ENCODE measurements around the gene C12orf42.
"Not testable (repeated sequence)": the region's sequence is repeated elsewhere in the genome, so short reads cannot be mapped to it uniquely, and the experiment has no call there.

The C12orf42 gene

GRCh38 chr12:103442822-103443221, 52.9 kb downstream of the C12orf42 start:
- Histone ChIP-seq H4K5ac (ENCODE audit: low read length) (no peak overlapping the region), H2BK15ac (replicated peaks; ENCODE audit: low read depth) (no peak overlapping the region), H3K4me1 (ENCODE audit: control insufficient read depth, low read depth, low read length) (no peaks in the 10 kb centered on the region), H2BK5ac (ENCODE audit: low read length) (no peak overlapping the region), H3K56ac (ENCODE audit: low read length) (no peak overlapping the region), H3K79me2 (ENCODE audit: control insufficient read depth, insufficient read depth, low read length) (no peaks in the 10 kb centered on the region), H3K27me3 (ENCODE audit: insufficient read depth, low read length, poor library complexity) (no peaks in the 10 kb centered on the region), H2AK5ac (ENCODE audit: low read length) (no peak overlapping the region), H3K18ac (ENCODE audit: low read length) (no peak overlapping the region), H3K79me1 (ENCODE audit: low read length) (no peaks in the 10 kb centered on the region), H2BK120ac (ENCODE audit: low read depth, low read length) (no peak overlapping the region), H3K23ac (ENCODE audit: low read length) (no peak overlapping the region), H4K8ac (ENCODE audit: low read depth, low read length) (no peak overlapping the region), H3K36me3 (ENCODE audit: control insufficient read depth, insufficient read depth, low read length) (no peaks in the 10 kb centered on the region), H3K4me3 (ENCODE audit: low read length) (no peak overlapping the region), H3K4me2 (ENCODE audit: low read length) (no peak overlapping the region), H3K27ac (ENCODE audit: low read depth, low read length) (no peak overlapping the region), H3K4ac (ENCODE audit: low read depth, low read length) (no peak overlapping the region), H3K9ac (ENCODE audit: low read length) (no peak overlapping the region)
- DNase-seq = no peak
- no CpG with 5 or more reads among the region's 3 CpGs for WGBS (ENCODE audit: extremely low coverage, insufficient coverage, low lambda C conversion rate)

GRCh38 chr12:103442182-103442555, 53.6 kb downstream of the C12orf42 start:
- H3K9ac ChIP-seq (ENCODE audit: low read length) = no peak overlapping the region
- no peak overlapping the region for H3K18ac ChIP-seq (ENCODE audit: low read length)
- no peak overlapping the region for H2BK15ac ChIP-seq (replicated peaks; ENCODE audit: low read depth)
- no peak overlapping the region for H3K4me2 ChIP-seq (ENCODE audit: low read length)
- H3K4me3 ChIP-seq (ENCODE audit: low read length) = no peak overlapping the region
- H3K79me2 ChIP-seq (ENCODE audit: control insufficient read depth, insufficient read depth, low read length) = no peaks in the 10 kb centered on the region
- no peak for DNase-seq
- no peak overlapping the region for H3K27ac ChIP-seq (ENCODE audit: low read depth, low read length)
- H3K4ac ChIP-seq (ENCODE audit: low read depth, low read length) = no peak overlapping the region
- H4K8ac ChIP-seq (ENCODE audit: low read depth, low read length) = no peak overlapping the region
- no peaks in the 10 kb centered on the region for H3K27me3 ChIP-seq (ENCODE audit: insufficient read depth, low read length, poor library complexity)
- H3K36me3 ChIP-seq (ENCODE audit: control insufficient read depth, insufficient read depth, low read length) = no peaks in the 10 kb centered on the region
- WGBS (ENCODE audit: extremely low coverage, insufficient coverage, low lambda C conversion rate) = no CpG with 5 or more reads among the region's 5 CpGs
- H3K79me1 ChIP-seq (ENCODE audit: low read length) = no peaks in the 10 kb centered on the region
- H3K23ac ChIP-seq (ENCODE audit: low read length) = no peak overlapping the region
- no peak overlapping the region for H2BK120ac ChIP-seq (ENCODE audit: low read depth, low read length)
- no peak overlapping the region for H4K5ac ChIP-seq (ENCODE audit: low read length)
- no peak overlapping the region for H2BK5ac ChIP-seq (ENCODE audit: low read length)
- no peak overlapping the region for H3K56ac ChIP-seq (ENCODE audit: low read length)
- H3K4me1 ChIP-seq (ENCODE audit: control insufficient read depth, low read depth, low read length) = no peaks in the 10 kb centered on the region
- no peak overlapping the region for H2AK5ac ChIP-seq (ENCODE audit: low read length)

GRCh38 chr12:103441437-103442181, 54.2 kb downstream of the C12orf42 start:
- no CpG with 5 or more reads among the region's 1 CpG for WGBS (ENCODE audit: extremely low coverage, insufficient coverage, low lambda C conversion rate)
- no peak overlapping the region for H3K4me3 ChIP-seq (ENCODE audit: low read length)
- H3K4ac ChIP-seq (ENCODE audit: low read depth, low read length) = no peak overlapping the region
- H3K4me1 ChIP-seq (ENCODE audit: control insufficient read depth, low read depth, low read length) = no peaks in the 10 kb centered on the region
- no peak overlapping the region for H2AK5ac ChIP-seq (ENCODE audit: low read length)
- no peak overlapping the region for H3K23ac ChIP-seq (ENCODE audit: low read length)
- no peaks in the 10 kb centered on the region for H3K36me3 ChIP-seq (ENCODE audit: control insufficient read depth, insufficient read depth, low read length)
- no peak overlapping the region for H3K27ac ChIP-seq (ENCODE audit: low read depth, low read length)
- no peak overlapping the region for H2BK15ac ChIP-seq (replicated peaks; ENCODE audit: low read depth)
- no peaks in the 10 kb centered on the region for H3K79me2 ChIP-seq (ENCODE audit: control insufficient read depth, insufficient read depth, low read length)
- no peaks in the 10 kb centered on the region for H3K79me1 ChIP-seq (ENCODE audit: low read length)
- H4K5ac ChIP-seq (ENCODE audit: low read length) = no peak overlapping the region
- H3K18ac ChIP-seq (ENCODE audit: low read length) = no peak overlapping the region
- H3K9ac ChIP-seq (ENCODE audit: low read length) = no peak overlapping the region
- no peaks in the 10 kb centered on the region for H3K27me3 ChIP-seq (ENCODE audit: insufficient read depth, low read length, poor library complexity)
- no peak overlapping the region for H2BK5ac ChIP-seq (ENCODE audit: low read length)
- H4K8ac ChIP-seq (ENCODE audit: low read depth, low read length) = no peak overlapping the region
- DNase-seq = no peak
- H3K4me2 ChIP-seq (ENCODE audit: low read length) = no peak overlapping the region
- H3K56ac ChIP-seq (ENCODE audit: low read length) = no peak overlapping the region
- no peak overlapping the region for H2BK120ac ChIP-seq (ENCODE audit: low read depth, low read length)

- H4K5ac ChIP-seq (ENCODE audit: low read length); H2AK5ac ChIP-seq (ENCODE audit: low read length); H3K27me3 ChIP-seq (ENCODE audit: insufficient read depth, low read length, poor library complexity); H3K36me3 ChIP-seq (ENCODE audit: control insufficient read depth, insufficient read depth, low read length); H3K18ac ChIP-seq (ENCODE audit: low read length); H3K27ac ChIP-seq (ENCODE audit: low read depth, low read length); H2BK5ac ChIP-seq (ENCODE audit: low read length); H3K79me1 ChIP-seq (ENCODE audit: low read length); H3K4me1 ChIP-seq (ENCODE audit: control insufficient read depth, low read depth, low read length); H3K9ac ChIP-seq (ENCODE audit: low read length); H3K23ac ChIP-seq (ENCODE audit: low read length); H3K4ac ChIP-seq (ENCODE audit: low read depth, low read length); H3K4me3 ChIP-seq (ENCODE audit: low read length); H2BK15ac ChIP-seq (replicated peaks; ENCODE audit: low read depth); H3K4me2 ChIP-seq (ENCODE audit: low read length); H3K79me2 ChIP-seq (ENCODE audit: control insufficient read depth, insufficient read depth, low read length); H2BK120ac ChIP-seq (ENCODE audit: low read depth, low read length): not testable (repeated sequence)
- no CpG with 5 or more reads among the region's 33 CpGs for WGBS (ENCODE audit: extremely low coverage, insufficient coverage, low lambda C conversion rate)
- peak overlapping the region; percentile 39 for H4K8ac ChIP-seq (ENCODE audit: low read depth, low read length)
- H3K56ac ChIP-seq (ENCODE audit: low read length) = peak overlapping the region; percentile 42
- peak; percentile 21 for DNase-seq
Measured at GRCh38 chr12:103434165-103435105, 61.3 kb downstream of the C12orf42 start.

- no peak overlapping the region for H3K4ac ChIP-seq (ENCODE audit: low read depth, low read length)
- DNase-seq = no peak
- WGBS (ENCODE audit: extremely low coverage, insufficient coverage, low lambda C conversion rate) = no CpG with 5 or more reads among the region's 2 CpGs
Measured at GRCh38 chr12:103431950-103432349, 63.8 kb downstream of the C12orf42 start.

More at GRCh38 chr12:103431950-103432349, 63.8 kb downstream of the C12orf42 start:
- H4K8ac ChIP-seq (ENCODE audit: low read depth, low read length) = no peak overlapping the region
- H3K18ac ChIP-seq (ENCODE audit: low read length) = no peak overlapping the region
- H2BK5ac ChIP-seq (ENCODE audit: low read length) = no peak overlapping the region
- H3K79me2 ChIP-seq (ENCODE audit: control insufficient read depth, insufficient read depth, low read length) = no peaks in the 10 kb centered on the region
- no peak overlapping the region for H3K4me3 ChIP-seq (ENCODE audit: low read length)
- no peak overlapping the region for H3K27ac ChIP-seq (ENCODE audit: low read depth, low read length)
- H3K36me3 ChIP-seq (ENCODE audit: control insufficient read depth, insufficient read depth, low read length) = no peaks in the 10 kb centered on the region
- no peaks in the 10 kb centered on the region for H3K4me1 ChIP-seq (ENCODE audit: control insufficient read depth, low read depth, low read length)
- no peaks in the 10 kb centered on the region for H3K27me3 ChIP-seq (ENCODE audit: insufficient read depth, low read length, poor library complexity)
- H3K23ac ChIP-seq (ENCODE audit: low read length) = no peak overlapping the region
- no peak overlapping the region for H3K56ac ChIP-seq (ENCODE audit: low read length)
- no peak overlapping the region for H2BK120ac ChIP-seq (ENCODE audit: low read depth, low read length)
- no peak overlapping the region for H2AK5ac ChIP-seq (ENCODE audit: low read length)
- H4K5ac ChIP-seq (ENCODE audit: low read length) = no peak overlapping the region
- H3K4me2 ChIP-seq (ENCODE audit: low read length) = no peak overlapping the region
- no peak overlapping the region for H3K9ac ChIP-seq (ENCODE audit: low read length)
- no peaks in the 10 kb centered on the region for H3K79me1 ChIP-seq (ENCODE audit: low read length)
- no peak overlapping the region for H2BK15ac ChIP-seq (replicated peaks; ENCODE audit: low read depth)

All from mesendoderm (in vitro differentiated cells).